Vagina (tissue), 2 donors: ENCODE results near the gene TIGAR.

Experiments
- POLR2A ChIP-seq, 2 donors: fragments of 450-650 bp; IDR thresholded peaks; one replicate each; pipeline ENCODE4 v1.6.1; 2017; ENCODE audit warnings: antibody characterized with exemption in 2 of 2, mild to moderate bottlenecking in 2 of 2, moderate library complexity in 2 of 2
- POLR2AphosphoS5 ChIP-seq, 2 donors: sonication (generic); formaldehyde crosslinking; IDR thresholded peaks; one replicate each; pipeline ENCODE4 v1.9.0; 2017; ENCODE audit warnings: antibody characterized with exemption in 2 of 2, mild to moderate bottlenecking in 2 of 2, low read depth in 1 of 2; ENCODE audit not compliant: insufficient read depth in 1 of 2
- TF ChIP-seq, protein P1 (sequence below), 3 experiments: fragments of 450-650 bp in 2 of 3; fragments of 200-600 bp in 1 of 3; sonication (generic) in 1 of 3; IDR thresholded peaks; one replicate each; pipeline ENCODE4 v1.5.1; 2017 to 2019; ENCODE audit warnings: antibody characterized with exemption in 3 of 3, mild to moderate bottlenecking in 2 of 3, moderate library complexity in 2 of 3

- TF ChIP-seq, protein P1, sequence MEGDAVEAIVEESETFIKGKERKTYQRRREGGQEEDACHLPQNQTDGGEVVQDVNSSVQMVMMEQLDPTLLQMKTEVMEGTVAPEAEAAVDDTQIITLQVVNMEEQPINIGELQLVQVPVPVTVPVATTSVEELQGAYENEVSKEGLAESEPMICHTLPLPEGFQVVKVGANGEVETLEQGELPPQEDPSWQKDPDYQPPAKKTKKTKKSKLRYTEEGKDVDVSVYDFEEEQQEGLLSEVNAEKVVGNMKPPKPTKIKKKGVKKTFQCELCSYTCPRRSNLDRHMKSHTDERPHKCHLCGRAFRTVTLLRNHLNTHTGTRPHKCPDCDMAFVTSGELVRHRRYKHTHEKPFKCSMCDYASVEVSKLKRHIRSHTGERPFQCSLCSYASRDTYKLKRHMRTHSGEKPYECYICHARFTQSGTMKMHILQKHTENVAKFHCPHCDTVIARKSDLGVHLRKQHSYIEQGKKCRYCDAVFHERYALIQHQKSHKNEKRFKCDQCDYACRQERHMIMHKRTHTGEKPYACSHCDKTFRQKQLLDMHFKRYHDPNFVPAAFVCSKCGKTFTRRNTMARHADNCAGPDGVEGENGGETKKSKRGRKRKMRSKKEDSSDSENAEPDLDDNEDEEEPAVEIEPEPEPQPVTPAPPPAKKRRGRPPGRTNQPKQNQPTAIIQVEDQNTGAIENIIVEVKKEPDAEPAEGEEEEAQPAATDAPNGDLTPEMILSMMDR (IDR thresholded peaks at IDR 0.05), result no peak
- no peak for TF ChIP-seq POLR2A (IDR thresholded peaks at IDR 0.05)
- no peak for TF ChIP-seq POLR2AphosphoS5 (IDR thresholded peaks at IDR 0.05; ENCODE audit: insufficient read depth in 1 of 2, low read depth in 1 of 2)
Observed at GRCh38 chr12:4378772-4379171, 57.8 kb downstream of the TIGAR start.
